Measurements from ENCODE around the gene ITIH3. TPM values are rescaled to one million over a fixed set of nuclear protein-coding genes. Genes with fewer than 3 reads are reported as not detected.
"Not testable (repeated sequence)": the region's sequence is repeated elsewhere in the genome, so short reads cannot be mapped to it uniquely, and the experiment has no call there.

ITIH3 gene
- total and polyA plus RNA-seq, 7 donors = 0.18 to 0.77 (median 0.29) TPM; not detected in 2

GRCh38 chr3:52775877-52776276 is 18.7 kb upstream of the ITIH3 start:
- WGBS, 3 donors = 52 to 61% (median 55%) methylated on average over 8 of the region's 8 CpGs
- no peak for TF ChIP-seq CTCF (IDR thresholded peaks at IDR 0.05)
- Histone ChIP-seq H3K27ac (no peak overlapping the region), H3K9me3 (no peaks in the 10 kb centered on the region), H3K36me3 (ENCODE audit: insufficient read depth in 1 of 2, low read depth in 1 of 2) (no peaks in the 10 kb centered on the region), H3K4me1 (peaks cover 5% of the 10 kb centered on the region), H3K4me3 (no peak overlapping the region), H3K27me3 (ENCODE audit: insufficient read depth in 3 of 3, low read length in 2 of 3) (no peaks in the 10 kb centered on the region)
- no peak for DNase-seq
- no peak for ATAC-seq
- intact Hi-C loops (cut with DNase I) = loop anchor here in 1 of 2 donors (5.0 kb wide), 1 partner anchor 51 kb away; no protein-coding TSS in a partner anchor

GRCh38 chr3:52776486-52776885 is 18.1 kb upstream of the ITIH3 start:
- H3K36me3 ChIP-seq (ENCODE audit: insufficient read depth in 1 of 2, low read depth in 1 of 2); H3K27me3 ChIP-seq (ENCODE audit: insufficient read depth in 3 of 3, low read length in 2 of 3); H3K4me3 ChIP-seq; ATAC-seq; H3K27ac ChIP-seq; H3K4me1 ChIP-seq; H3K9me3 ChIP-seq; DNase-seq: not testable (repeated sequence)
- 83 to 87% (median 84%) methylated on average over 6 of the region's 6 CpGs for WGBS, 3 donors
- intact Hi-C loops (cut with DNase I) = loop anchor here in 1 of 2 donors (5.0 kb wide), 1 partner anchor 51 kb away; no protein-coding TSS in a partner anchor

- no peak for ATAC-seq
- H3K4me1 ChIP-seq = no peaks in the 10 kb centered on the region
- no peak within 1 kb of the TSS for H3K27ac ChIP-seq
- H3K4me3 ChIP-seq = no peak within 1 kb of the TSS
- intact Hi-C loops (cut with DNase I) = loop anchor here in 1 of 2 donors (5.0 kb wide), 1 partner anchor 50 kb away; no protein-coding TSS in a partner anchor
- H3K9me3 ChIP-seq = no peaks in the 10 kb centered on the region
- H3K36me3 ChIP-seq (ENCODE audit: insufficient read depth in 1 of 2, low read depth in 1 of 2) = no peaks in the 10 kb centered on the region
- TF ChIP-seq CTCF (IDR thresholded peaks at IDR 0.05) = no peak
- no peaks in the 10 kb centered on the region for H3K27me3 ChIP-seq (ENCODE audit: insufficient read depth in 3 of 3, low read length in 2 of 3)
- 86 to 89% (median 86%) methylated on average over 12 of the region's 12 CpGs for WGBS, 3 donors
- DNase-seq = no peak
These were observed 17.3 kb upstream of the ITIH3 start, which contains the start of gene ITIH1 for GRCh38 chr3:52777127-52777958. Gene ITIH1, plus strand, starts transcription at chr3:52777599. Its CDS starts 17 bp downstream, at chr3:52777616.

- ATAC-seq = no peak
- no peak for TF ChIP-seq CTCF (IDR thresholded peaks at IDR 0.05)
- intact Hi-C loops (cut with DNase I) = loop anchor here in 1 of 2 donors (5.0 kb wide), 1 partner anchor 49 kb away; no protein-coding TSS in a partner anchor
- no peaks in the 10 kb centered on the region for H3K4me1 ChIP-seq
- no peaks in the 10 kb centered on the region for H3K9me3 ChIP-seq
- 70 to 83% (median 79%) methylated on average over 17 of the region's 17 CpGs for WGBS, 3 donors
- H3K4me3 ChIP-seq = no peak overlapping the region
- H3K36me3 ChIP-seq (ENCODE audit: insufficient read depth in 1 of 2, low read depth in 1 of 2) = no peaks in the 10 kb centered on the region
- DNase-seq = no peak
- H3K27ac ChIP-seq = no peak overlapping the region
- H3K27me3 ChIP-seq (ENCODE audit: insufficient read depth in 3 of 3, low read length in 2 of 3) = peaks cover 0 to 2% (median 0%) of the 10 kb centered on the region in 3 donors
These were observed 16.4 kb upstream of the ITIH3 start for GRCh38 chr3:52777959-52778805.

Measured in psoas muscle (tissue), 8 donors.